Measurements from ENCODE around the gene TSSK3. TPM values are rescaled to one million over a fixed set of nuclear protein-coding genes. Genes with fewer than 3 reads are reported as not detected.

The TSSK3 gene
- total RNA-seq, 1 experiment from 2014 or later: 1.6 TPM

DNA sequence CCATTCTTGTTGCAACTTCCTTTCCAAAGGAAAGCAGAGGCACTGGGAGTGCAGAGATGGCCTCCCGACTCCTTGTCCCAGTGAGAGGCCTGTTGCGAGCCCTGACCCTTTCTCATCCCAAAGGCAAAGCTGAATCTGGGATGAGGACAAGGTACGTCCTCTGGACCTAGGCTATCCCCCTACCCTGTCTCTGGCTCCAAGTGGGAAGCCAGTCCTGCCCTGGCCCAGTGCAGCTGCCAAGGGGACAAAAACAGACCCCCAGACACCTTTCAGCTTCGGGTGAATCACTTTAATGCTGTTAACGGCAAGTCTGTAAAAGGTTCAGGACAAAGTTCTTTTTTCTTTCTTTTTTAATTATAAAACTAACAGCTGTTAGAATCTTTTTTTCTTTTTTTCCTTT, 2.5 kb downstream of the TSSK3 start:
- Histone ChIP-seq H3K4me1 (ENCODE audit: control insufficient read depth in 1 of 2, insufficient read depth in 2 of 2, low read length in 2 of 2) (no peaks in the 10 kb centered on the region), H3K4me3 (replicated peaks in 1 of 2; ENCODE audit: low read depth in 1 of 2, low read length in 2 of 2) (no peak overlapping the region), H3K27me3 (ENCODE audit: insufficient read depth, low read length) (no peaks in the 10 kb centered on the region), H3K9ac (ENCODE audit: low read length) (no peak overlapping the region), H3K27ac (ENCODE audit: low read depth, low read length) (no peak overlapping the region), H4K20me1 (ENCODE audit: insufficient read depth) (no peaks in the 10 kb centered on the region), H3K9me3 (ENCODE audit: control insufficient read depth in 1 of 2, insufficient read depth in 1 of 2, low read depth in 1 of 2, low read length in 2 of 2) (no peaks in the 10 kb centered on the region), H3K4me2 (ENCODE audit: low read length) (no peak overlapping the region), H3K9me2 (ENCODE audit: insufficient read depth) (no peaks in the 10 kb centered on the region), H3K79me2 (ENCODE audit: insufficient read depth, low read length) (no peaks in the 10 kb centered on the region), H3K36me3 (ENCODE audit: control insufficient read depth in 1 of 2, insufficient read depth in 2 of 2, low read length in 2 of 2) (peaks cover 0 to 11% of the 10 kb centered on the region in 2 experiments; a peak in 2 of 4 replicates), H2AFZ (ENCODE audit: low read depth, low read length, poor library complexity, severe bottlenecking) (no peak overlapping the region)
- ChIA-PET POLR2A (no interaction called here), RAD21 (ENCODE audit: low non-redundant PET in 1 of 2, low total read pairs in 2 of 2, uncharacterized antibody in 2 of 2, unreplicated experiment in 2 of 2) (no interaction called here), CTCF (interaction anchor here (0.8 kb wide), 1 partner anchor 149 kb away, joined by 3 read pairs; no protein-coding TSS in a partner anchor)
- intact Hi-C loops (cut with micrococcal nuclease): no loop called here
- BruUV-seq (replicated peaks): no TSS peak
- DNase-seq (ENCODE audit: low read depth, low spot score) (no peak), ATAC-seq (no peak)
- TF ChIP-seq YY1 (IDR thresholded peaks at IDR 0.05; ENCODE audit: extremely low read depth, insufficient replicate concordance, low read depth, low read length): no peak
- TF ChIP-seq, protein P1, sequence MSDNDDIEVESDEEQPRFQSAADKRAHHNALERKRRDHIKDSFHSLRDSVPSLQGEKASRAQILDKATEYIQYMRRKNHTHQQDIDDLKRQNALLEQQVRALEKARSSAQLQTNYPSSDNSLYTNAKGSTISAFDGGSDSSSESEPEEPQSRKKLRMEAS (IDR thresholded peaks at IDR 0.05): no peak
- no peak for TF ChIP-seq EZH2 (IDR thresholded peaks at IDR 0.05)
- TF ChIP-seq JUND (IDR thresholded peaks at IDR 0.05): no peak
- no peak for TF ChIP-seq CEBPB (IDR thresholded peaks at IDR 0.05; ENCODE audit: low read depth)
- no peak for TF ChIP-seq ZNF274 (IDR thresholded peaks at IDR 0.05; ENCODE audit: low read depth, low read length)
- TF ChIP-seq, protein P2, sequence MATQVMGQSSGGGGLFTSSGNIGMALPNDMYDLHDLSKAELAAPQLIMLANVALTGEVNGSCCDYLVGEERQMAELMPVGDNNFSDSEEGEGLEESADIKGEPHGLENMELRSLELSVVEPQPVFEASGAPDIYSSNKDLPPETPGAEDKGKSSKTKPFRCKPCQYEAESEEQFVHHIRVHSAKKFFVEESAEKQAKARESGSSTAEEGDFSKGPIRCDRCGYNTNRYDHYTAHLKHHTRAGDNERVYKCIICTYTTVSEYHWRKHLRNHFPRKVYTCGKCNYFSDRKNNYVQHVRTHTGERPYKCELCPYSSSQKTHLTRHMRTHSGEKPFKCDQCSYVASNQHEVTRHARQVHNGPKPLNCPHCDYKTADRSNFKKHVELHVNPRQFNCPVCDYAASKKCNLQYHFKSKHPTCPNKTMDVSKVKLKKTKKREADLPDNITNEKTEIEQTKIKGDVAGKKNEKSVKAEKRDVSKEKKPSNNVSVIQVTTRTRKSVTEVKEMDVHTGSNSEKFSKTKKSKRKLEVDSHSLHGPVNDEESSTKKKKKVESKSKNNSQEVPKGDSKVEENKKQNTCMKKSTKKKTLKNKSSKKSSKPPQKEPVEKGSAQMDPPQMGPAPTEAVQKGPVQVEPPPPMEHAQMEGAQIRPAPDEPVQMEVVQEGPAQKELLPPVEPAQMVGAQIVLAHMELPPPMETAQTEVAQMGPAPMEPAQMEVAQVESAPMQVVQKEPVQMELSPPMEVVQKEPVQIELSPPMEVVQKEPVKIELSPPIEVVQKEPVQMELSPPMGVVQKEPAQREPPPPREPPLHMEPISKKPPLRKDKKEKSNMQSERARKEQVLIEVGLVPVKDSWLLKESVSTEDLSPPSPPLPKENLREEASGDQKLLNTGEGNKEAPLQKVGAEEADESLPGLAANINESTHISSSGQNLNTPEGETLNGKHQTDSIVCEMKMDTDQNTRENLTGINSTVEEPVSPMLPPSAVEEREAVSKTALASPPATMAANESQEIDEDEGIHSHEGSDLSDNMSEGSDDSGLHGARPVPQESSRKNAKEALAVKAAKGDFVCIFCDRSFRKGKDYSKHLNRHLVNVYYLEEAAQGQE (IDR thresholded peaks at IDR 0.05; ENCODE audit: low read depth): no peak
- TF ChIP-seq, protein P3, sequence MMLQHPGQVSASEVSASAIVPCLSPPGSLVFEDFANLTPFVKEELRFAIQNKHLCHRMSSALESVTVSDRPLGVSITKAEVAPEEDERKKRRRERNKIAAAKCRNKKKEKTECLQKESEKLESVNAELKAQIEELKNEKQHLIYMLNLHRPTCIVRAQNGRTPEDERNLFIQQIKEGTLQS (IDR thresholded peaks at IDR 0.05): no peak
- no peak for TF ChIP-seq SIN3A (IDR thresholded peaks at IDR 0.05; ENCODE audit: low read depth)
- no peak for TF ChIP-seq ZFX (IDR thresholded peaks at IDR 0.05)
- no peak for TF ChIP-seq POLR2A (IDR thresholded peaks at IDR 0.05; ENCODE audit: borderline replicate concordance, extremely low read depth, insufficient read depth, insufficient read length)
- TF ChIP-seq SRF (IDR thresholded peaks at IDR 0.05; ENCODE audit: low read depth): no peak
- no peak for TF ChIP-seq EGR1 (IDR thresholded peaks at IDR 0.05; ENCODE audit: low read depth)
- no peak for TF ChIP-seq TCF7L2 (IDR thresholded peaks at IDR 0.05; ENCODE audit: borderline replicate concordance, extremely low read depth, insufficient read depth, insufficient read length)
- no peak for TF ChIP-seq POLR2AphosphoS5 (IDR thresholded peaks at IDR 0.05; ENCODE audit: low read depth, low read length)
- TF ChIP-seq, protein P4, sequence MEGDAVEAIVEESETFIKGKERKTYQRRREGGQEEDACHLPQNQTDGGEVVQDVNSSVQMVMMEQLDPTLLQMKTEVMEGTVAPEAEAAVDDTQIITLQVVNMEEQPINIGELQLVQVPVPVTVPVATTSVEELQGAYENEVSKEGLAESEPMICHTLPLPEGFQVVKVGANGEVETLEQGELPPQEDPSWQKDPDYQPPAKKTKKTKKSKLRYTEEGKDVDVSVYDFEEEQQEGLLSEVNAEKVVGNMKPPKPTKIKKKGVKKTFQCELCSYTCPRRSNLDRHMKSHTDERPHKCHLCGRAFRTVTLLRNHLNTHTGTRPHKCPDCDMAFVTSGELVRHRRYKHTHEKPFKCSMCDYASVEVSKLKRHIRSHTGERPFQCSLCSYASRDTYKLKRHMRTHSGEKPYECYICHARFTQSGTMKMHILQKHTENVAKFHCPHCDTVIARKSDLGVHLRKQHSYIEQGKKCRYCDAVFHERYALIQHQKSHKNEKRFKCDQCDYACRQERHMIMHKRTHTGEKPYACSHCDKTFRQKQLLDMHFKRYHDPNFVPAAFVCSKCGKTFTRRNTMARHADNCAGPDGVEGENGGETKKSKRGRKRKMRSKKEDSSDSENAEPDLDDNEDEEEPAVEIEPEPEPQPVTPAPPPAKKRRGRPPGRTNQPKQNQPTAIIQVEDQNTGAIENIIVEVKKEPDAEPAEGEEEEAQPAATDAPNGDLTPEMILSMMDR (IDR thresholded peaks at IDR 0.05 in 2 of 3, conservative IDR thresholded peaks at IDR 0.05 in 1 of 3; ENCODE audit: borderline replicate concordance in 1 of 3, insufficient read depth in 1 of 3, low read depth in 2 of 3, low read length in 2 of 3): no peak
- no peak for TF ChIP-seq RAD21 (IDR thresholded peaks at IDR 0.05; ENCODE audit: low read depth)

Measured in HCT116 (cell line).